GM12875 (cell line): ENCODE results near the gene CLSTN1.

Source experiments
- H3K4me3 ChIP-seq: one replicate; pipeline ENCODE4 v1.5.1; 2011; ENCODE audit warnings: low read depth, low read length, control low read depth
- CTCF ChIP-seq: IDR thresholded peaks from 2 replicates; pipeline ENCODE4 v1.5.1; 2011; ENCODE audit warnings: low read depth, mild to moderate bottlenecking, control low read depth, inconsistent platforms, low read length, moderate library complexity, borderline replicate concordance; ENCODE audit not compliant: insufficient read depth

CLSTN1 gene

GRCh38 chr1:9820521-9820920, 3.2 kb downstream of the CLSTN1 start:
- no peak for TF ChIP-seq CTCF
- no peak overlapping the region for H3K4me3 ChIP-seq

- no peak for TF ChIP-seq CTCF
- H3K4me3 ChIP-seq = no peak overlapping the region
These were observed 6.0 kb downstream of the CLSTN1 start for GRCh38 chr1:9817734-9818133.

GRCh38 chr1:9816199-9816598, 7.6 kb downstream of the CLSTN1 start:
- TF ChIP-seq CTCF = no peak
- H3K4me3 ChIP-seq = no peak overlapping the region

GRCh38 chr1:9815150-9815549, 8.6 kb downstream of the CLSTN1 start:
- no peak overlapping the region for H3K4me3 ChIP-seq
- no peak for TF ChIP-seq CTCF

- no peak overlapping the region for H3K4me3 ChIP-seq
- no peak for TF ChIP-seq CTCF
These were observed 9.1 kb downstream of the CLSTN1 start for GRCh38 chr1:9814619-9815018.

GRCh38 chr1:9811239-9811966, 12.4 kb downstream of the CLSTN1 start:
- TF ChIP-seq CTCF = no peak
- H3K4me3 ChIP-seq = no peak overlapping the region

- H3K4me3 ChIP-seq = no peak overlapping the region
- TF ChIP-seq CTCF = no peak
These were observed 14.7 kb downstream of the CLSTN1 start for GRCh38 chr1:9809100-9809510.
